GM18526 (cell line): ENCODE data around the gene SAMD10.

Experiments
- POLR2A ChIP-seq: IDR thresholded peaks from 3 replicates; pipeline ENCODE4 v1.6.1; 2011; ENCODE audit not compliant: insufficient read length; ENCODE audit errors: extremely low read depth

SAMD10 gene

DNA sequence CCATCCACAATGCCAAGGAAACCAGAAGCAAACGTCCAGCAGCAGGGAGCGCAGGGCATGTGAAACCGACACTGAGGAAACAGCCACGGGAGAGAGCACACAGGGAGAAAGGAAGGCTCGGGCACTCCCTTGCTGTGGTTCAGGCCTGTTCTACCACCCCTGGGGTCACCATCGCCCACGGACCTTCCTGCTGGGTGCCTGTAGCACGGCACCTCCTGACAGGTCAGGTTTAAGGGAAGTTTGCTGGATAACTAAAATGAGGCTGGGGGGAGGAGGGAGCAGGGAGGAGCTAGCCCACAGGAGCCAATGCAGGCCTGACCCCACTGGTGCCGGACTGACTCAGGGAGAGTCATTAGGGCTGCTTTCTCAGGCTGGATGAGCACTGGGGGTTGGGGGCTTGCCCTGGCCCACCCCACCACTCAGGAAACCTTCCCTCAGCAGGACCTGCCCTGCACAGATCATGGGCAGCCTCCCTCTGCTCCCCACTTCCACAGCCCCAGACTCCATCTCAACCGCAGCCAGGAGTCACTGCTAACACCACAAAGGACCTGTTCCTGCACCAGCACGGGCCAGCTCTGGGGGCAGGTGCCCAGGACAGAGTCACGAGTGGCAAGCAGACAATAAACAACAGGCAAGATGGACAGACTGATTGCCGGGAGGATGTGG is 25.5 kb downstream of the SAMD10 start:
- no peak for TF ChIP-seq POLR2A

DNA sequence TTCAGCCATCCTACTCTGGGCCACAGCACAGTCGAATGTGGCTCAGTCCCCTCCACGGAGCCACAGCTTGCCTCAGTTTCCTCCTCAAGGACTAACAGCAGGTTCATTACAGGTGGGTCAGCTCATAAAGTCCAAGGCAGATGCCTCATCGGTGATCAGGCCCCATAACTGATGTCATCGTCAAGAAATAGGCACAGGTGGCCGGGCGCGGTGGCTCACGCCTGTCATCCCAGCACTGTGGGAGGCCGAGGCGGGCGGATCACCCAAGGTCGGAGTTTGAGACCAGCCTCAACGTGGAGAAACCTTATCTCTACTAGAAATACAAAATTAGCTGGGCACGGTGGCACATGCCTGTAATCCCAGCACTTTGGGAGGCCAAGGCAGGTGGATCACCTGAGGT is 26.7 kb downstream of the SAMD10 start:
- no peak for TF ChIP-seq POLR2A

DNA sequence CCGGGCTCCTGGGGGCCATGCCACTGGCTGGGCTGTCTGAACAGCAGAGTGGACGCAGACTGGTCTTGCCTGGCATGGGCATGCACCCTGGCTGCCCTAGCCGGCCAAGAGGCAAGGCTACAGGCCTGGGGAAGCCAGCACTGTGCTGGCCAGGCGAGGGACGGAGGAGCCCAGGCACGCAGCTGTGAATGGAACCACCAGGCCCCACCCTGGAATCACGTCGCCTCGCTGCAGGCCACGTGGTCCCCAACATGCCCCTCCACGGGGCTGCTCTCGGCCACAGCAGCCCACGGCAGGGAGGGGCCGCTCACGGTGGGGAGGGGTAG is 27.3 kb downstream of the SAMD10 start:
- no peak for TF ChIP-seq POLR2A

DNA sequence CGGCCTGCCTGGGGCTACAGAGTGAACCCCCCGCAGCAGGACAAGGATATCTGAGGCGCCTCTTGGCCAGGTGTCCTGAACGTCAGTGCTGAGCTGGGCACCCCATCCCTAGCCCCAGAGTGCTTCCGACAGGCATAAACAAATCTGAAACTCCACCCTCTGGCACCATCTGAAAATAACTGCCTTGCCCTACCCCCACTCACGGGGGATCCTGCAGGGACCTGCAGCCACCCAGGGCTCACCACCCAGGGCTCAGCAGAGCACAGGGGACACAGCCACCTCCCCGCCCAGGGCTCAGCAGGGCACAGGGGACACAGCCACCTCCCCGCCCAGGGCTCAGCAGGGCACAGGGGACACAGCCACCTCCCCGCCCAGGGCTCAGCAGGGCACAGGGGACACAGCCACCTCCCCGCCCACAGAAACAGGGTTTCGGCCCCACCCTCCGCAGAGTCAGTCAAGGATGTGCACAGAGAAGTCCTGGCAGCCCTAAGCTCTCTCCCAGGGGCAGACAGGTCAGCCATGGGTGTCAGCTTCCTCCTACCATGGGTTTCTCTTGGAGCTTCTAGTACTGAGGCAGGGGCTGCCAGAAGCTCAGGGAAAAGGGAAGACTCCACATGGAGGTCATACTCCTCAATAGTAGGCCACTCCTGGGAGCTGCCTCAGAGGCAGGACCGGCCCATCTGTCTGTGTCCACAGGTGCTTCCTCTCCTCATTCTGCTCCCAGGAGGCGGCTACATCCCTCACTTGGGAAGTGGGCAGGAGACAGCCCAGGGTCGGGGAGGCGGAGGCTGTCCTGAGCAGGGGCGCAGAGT is 27.8 kb downstream of the SAMD10 start:
- TF ChIP-seq POLR2A, result no peak

DNA sequence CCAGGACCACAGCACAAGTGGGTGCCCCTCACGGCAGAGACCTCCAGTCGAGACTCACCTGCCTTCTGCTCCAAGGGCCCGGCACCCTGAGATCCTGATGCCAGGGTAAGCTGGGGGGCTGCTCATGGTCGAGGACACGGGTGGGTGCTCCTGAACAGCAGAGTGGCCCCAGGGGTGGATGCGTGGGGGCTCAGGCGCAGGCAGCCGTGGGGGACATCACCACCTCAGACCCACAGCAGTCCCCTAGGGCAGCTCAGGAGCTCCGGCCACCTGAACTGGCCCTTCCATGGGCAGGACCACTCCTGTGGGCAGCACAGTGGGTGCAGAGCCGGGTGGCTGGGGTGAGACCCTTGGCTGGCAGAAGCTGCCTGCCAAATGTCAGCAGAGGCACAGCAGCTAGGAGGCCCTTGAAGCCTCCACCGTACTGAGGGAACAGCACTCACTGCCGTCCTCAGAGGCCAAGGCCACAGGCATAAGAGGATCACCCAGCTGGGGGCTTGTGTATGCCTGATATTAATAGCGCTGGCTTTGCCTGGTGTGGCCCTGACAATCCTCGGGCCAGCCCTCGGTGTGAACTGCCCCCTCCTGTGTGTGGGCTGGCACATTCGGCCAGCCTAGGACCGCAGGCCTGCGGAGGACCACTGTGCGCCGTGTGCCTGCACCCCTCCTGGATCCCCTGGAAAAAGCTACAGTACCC is 28.6 kb downstream of the SAMD10 start:
- no peak for TF ChIP-seq POLR2A

DNA sequence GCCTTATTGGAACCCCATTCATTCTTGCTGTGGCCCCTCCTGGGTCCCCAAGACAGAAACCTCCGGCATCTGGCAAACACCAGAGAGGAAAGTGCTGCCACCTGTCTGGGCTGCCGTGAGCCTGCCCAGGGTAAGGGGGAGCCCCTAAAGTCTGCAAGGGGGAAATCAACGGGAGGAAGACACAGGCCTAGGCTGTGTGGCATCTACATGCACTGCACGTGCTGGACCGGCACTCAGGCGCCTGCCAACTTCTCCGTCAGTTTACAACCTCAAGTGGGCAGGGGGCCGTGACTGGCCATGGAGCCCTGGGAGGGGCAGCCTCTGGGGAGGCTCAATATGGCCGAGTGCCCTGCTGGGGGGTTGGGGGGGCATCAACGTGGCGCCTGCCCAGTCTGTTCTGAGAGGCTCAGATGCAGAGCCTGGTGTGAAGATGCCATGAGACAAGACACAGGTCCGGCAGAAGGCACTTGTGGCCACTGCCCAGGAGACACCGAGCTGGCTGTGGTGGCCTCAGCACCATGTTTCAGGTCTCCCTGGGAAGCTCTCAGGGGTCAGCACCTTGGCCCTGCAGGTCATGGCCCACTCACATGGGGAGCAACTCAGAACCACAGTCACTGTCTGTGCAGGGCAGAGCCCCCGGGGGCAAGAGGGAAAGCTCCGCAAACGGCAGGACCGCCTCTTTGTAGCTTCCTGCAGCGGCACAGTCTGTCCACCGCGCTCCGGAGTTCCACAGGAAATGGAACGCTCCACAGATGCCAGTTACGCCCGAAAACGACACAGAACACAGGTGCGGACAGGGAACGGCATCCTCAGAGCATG is 31.6 kb downstream of the SAMD10 start:
- TF ChIP-seq POLR2A, result no peak

DNA sequence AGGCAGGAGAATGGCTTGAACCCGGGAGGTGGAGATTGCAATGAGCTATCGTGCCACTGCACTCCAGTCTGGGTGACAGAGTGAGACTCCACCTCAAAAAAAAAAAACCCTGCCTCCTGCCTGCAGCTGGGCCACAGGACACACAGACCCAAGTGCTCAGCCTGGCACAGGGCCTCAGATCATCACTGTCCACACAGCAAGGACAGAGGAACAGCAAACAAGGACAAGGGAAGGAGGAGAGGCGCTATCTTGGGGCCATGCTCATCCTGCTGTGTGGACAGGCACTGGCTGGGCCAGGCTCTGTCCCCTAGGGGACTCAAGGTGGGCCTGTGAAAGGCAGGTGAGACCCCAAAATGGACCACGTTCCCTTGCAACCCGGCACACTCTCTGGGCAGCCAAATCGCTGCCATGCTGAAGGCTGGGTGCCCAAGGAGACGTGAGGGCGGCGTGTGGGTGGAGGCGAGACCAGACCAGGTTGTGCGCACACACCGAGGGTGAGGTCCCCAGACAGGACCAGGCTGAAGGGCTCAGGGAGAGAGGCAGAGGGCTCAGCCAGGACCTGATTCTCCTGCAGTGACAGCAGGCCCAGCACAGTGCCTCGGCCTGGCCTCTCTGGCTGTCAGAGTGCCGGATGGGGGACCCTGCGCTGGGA is 32.3 kb downstream of the SAMD10 start:
- no peak for TF ChIP-seq POLR2A

DNA sequence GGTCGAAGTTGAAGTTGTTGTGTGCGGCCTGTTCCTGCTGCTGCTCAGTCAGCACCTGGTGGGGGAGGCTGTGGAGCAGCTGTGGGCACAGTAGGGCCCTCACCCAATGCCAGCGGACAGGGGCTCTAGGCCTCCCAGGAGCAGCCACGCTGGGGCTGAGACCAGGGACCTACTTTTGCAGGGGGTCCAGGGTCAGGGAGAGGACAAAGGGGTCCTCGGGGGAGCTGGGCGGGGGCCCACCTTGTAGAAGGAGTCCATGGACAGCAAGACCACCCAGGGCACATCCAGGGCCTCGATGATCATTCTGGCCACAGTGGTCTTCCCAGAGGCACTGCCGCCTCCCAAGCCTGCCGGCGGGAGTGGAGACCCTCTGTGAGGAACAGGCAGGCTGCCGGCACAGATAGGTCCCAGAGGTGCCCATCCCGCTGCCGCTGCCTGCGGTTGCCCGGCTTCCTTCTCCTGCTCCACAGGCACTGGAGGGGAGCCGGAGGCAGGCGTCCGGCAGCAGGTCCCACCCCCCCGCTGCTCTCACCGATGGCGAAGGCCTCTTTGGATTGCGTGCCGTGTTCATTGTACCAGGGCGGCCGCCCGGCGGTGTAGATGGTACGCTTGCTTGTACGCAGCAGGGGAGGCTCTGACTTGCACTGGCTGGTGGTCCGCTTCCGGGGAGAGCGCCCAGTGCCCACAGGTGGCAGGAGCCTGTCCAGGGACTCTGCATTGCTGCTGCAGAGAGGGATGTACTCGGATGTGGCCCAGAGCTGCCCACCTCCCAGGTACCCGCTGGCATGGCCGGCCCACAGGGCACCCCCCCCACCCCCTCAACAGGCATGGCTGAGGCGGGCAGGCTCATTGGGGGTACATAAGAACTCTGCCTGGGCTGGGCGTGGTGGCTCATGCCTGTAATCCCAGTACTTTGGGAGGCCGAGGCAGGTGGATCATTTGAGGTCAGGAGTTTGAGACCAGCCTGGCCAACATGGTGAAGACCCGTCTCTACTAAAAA is 33.2 kb downstream of the SAMD10 start:
- no peak for TF ChIP-seq POLR2A

DNA sequence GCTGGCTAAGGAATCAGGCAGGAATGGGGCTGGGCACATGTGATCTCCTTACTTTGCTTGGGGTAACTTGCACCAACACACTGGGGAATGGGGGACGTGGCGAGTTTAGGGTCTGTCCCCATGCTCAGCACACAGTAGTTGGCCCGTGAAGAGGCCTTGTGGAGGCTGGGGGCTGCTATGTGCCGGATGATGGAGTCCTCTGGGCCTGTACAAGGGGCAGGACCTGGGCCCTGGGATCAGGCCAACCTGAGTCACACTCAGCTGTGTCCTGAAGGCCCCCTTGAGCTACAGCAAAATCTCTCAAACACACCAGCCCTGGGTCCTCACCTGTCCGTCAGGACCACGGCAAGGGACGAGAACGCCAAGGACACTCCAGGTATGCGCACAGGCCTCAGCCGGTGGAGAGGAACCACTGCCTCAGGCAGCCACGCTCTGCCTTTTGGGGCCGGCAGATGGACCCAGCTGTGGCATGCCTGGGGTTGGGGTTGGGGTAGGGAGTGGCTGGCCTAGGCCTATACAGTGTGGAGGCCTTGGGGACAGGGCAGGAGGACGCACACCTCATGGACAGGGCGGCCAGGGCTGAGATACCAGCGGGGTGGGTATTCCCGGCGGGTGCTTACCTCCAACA is 34.3 kb downstream of the SAMD10 start:
- TF ChIP-seq POLR2A, result no peak

DNA sequence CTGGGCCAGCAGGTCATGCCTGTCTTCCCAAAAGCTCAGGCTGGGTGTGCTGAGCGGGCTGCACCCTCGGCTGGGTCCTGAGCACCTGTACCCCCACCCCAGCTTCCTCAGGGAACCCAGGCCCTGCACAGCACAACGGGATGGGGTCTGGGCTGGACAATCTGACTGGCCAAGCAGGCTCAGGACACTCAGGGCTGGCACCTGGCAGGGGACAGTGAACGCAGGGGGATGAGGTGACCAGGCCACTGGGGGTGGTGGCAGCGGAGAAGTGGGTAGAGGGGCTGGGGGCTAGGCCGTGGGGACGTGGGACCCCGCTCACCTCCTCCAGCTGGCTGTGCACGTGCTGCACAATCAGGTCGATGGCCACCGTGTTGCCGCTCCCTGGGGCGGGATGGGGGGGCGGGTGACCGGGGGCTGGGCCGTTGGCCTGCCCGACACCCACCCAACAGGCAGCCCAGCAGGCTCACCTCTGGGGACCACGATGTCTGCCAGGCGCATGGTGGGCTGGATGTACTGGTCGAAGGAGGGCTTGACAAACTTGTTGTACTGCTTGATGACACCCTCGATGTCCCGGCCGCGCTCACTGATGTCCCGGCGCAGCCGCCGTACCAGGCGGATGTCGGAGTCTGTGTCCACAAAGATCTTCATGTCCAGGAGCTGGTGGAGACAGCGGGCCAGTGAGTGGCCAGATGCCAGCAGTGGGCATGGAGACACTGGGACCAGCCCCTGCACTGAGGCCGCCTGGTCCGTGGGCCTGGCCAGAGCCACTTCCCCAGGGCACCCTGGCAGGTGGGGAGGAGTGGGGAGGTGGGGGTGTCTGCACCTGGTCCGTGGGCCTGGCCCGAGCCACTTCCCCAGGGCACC is 35.1 kb downstream of the SAMD10 start:
- no peak for TF ChIP-seq POLR2A

DNA sequence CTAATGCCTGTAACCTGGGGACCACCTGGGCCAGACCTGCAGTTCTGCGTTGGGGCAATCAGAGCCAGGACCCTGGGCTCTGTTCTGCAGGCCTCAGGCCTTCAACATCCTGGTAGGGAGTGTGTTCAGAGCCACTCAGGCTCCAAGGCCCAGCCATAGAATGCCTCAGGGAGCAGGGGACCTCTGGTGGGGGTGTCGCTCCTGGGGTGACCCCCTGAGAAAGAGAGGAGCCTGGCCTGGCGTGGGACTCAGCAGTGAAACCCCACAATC is 35.7 kb downstream of the SAMD10 start:
- no peak for TF ChIP-seq POLR2A

DNA sequence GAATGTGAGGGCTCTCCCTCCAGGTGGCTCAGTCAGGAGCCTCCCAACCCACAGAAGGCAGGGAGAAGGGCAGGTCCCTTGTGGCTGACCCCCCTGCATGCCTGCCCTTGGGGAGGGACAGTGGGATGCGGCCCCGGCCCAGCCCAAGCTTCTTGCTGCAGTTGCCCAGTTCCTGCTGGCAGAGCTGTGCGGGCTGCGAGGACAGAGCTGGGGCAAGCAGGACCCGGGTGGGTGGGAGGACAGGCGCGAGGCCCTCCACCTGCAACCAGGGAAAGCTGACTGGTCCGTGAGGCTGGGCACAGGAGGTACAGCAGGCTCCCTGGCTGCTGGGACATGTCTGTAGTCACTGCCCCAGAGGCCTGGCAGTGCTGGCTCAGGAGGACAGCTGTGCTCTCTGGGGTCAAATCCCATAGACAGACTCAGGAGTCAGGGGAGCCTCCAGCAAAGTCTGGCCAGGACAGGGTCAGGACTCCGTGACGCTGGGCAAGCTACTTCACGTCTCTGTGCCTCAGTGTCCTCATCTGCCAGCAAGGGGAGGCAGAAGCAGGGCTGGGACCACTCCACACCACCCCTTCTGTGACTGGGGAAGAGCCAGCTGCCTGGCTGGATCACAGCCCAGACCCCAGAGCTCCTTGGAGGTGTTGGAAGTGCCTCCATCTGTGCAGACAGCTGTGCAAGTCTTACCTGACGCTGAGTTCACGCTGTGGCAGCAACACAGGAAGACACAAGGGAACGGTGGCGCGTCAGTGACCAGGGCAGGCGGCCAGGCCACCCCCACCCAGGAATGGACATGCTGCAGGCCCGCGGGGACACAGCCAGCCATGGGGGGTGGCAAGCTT is 36.3 kb downstream of the SAMD10 start:
- no peak for TF ChIP-seq POLR2A
